ENCODE results near the gene MYO5B.

- TF ChIP-seq CTCF (IDR thresholded peaks at IDR 0.05; ENCODE audit: low read depth, low read length, poor library complexity, severe bottlenecking) (no peak), EZH2phosphoT487 (IDR thresholded peaks at IDR 0.05; ENCODE audit: borderline replicate concordance, low read length) (no peak)
These were observed 102.6 kb downstream of the MYO5B start for GRCh38 chr18:50092245-50092805.

All from DOHH2 (cell line).